Mesodermal cell (in vitro differentiated cells): ENCODE data around the gene SLC6A8.

ENCODE experiments used
- H3K27ac ChIP-seq: 2 replicates; pipeline ENCODE4 v1.7.0; 2013; ENCODE audit warnings: mild to moderate bottlenecking, low read depth, low read length, moderate library complexity; ENCODE audit not compliant: severe bottlenecking
- H3K36me3 ChIP-seq: 2 replicates; pipeline ENCODE4 v1.7.1; 2013; ENCODE audit warnings: mild to moderate bottlenecking, low read length, moderate library complexity; ENCODE audit not compliant: control insufficient read depth, insufficient read depth
- H3K4me1 ChIP-seq: one replicate; pipeline ENCODE4 v1.7.1; 2013; ENCODE audit warnings: mild to moderate bottlenecking, low read length; ENCODE audit not compliant: insufficient read depth, control insufficient read depth, poor library complexity, severe bottlenecking
- H3K4me3 ChIP-seq: 2 replicates; pipeline ENCODE4 v1.7.0; 2013; ENCODE audit warnings: low read length, control low read depth, mild to moderate bottlenecking; ENCODE audit not compliant: insufficient read depth, poor library complexity, severe bottlenecking; ENCODE audit errors: extremely low read depth
- H3K9me3 ChIP-seq: 2 replicates; pipeline ENCODE4 v1.7.1; 2013; ENCODE audit warnings: mild to moderate bottlenecking, low read length, moderate library complexity; ENCODE audit not compliant: control insufficient read depth
- WGBS, 2 experiments: methylation state at CpG; one replicate each; pipeline ENCODE4 v1.1.5; 2013; ENCODE audit warnings: missing lambda C conversion rate in 2 of 2; ENCODE audit not compliant: insufficient coverage in 2 of 2; 5-methylcytosine and 5-hydroxymethylcytosine counted together

The SLC6A8 gene

DNA sequence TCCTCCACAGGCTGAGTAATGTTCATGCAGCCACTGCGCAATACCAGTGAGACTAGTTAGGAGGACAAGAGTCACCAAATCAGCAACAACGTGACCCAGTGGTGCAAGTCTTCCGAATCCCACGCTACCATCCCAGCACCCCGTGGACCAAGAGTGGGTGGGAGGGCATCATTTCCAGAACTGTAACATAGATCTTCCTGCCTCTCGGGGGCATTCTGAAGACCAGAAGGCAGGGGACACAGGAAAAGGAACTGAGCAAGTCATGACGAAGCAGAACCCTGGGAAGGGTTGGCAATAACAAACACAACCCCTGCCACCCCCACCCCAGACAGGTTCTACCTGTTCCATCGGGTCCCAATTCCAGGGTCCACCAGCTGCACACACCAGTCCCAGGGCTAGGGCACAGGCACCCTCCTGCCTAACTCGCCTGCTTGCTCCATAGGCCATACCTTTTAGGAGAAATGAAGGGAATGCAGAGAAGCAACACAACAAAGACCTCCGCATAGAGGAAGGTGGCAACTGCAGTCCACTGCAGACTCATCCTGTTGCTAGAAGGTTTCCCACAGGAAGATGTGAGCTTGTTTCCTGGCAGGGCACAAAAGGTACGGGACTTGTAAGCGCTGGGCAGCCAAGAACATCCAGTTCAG is 35.1 kb downstream of the SLC6A8 start:
- Histone ChIP-seq H3K4me1 (peaks cover 16% of the 10 kb centered on the region), H3K27ac (peak overlapping the region; percentile 73), H3K4me3 (peak overlapping the region; percentile 63), H3K9me3 (no peaks in the 10 kb centered on the region), H3K36me3 (peaks cover 39% of the 10 kb centered on the region)
- 66% methylated on average over 3 of the region's 12 CpGs; no CpG with 5 or more reads in 1 of the 2 experiments for WGBS, 2 experiments

DNA sequence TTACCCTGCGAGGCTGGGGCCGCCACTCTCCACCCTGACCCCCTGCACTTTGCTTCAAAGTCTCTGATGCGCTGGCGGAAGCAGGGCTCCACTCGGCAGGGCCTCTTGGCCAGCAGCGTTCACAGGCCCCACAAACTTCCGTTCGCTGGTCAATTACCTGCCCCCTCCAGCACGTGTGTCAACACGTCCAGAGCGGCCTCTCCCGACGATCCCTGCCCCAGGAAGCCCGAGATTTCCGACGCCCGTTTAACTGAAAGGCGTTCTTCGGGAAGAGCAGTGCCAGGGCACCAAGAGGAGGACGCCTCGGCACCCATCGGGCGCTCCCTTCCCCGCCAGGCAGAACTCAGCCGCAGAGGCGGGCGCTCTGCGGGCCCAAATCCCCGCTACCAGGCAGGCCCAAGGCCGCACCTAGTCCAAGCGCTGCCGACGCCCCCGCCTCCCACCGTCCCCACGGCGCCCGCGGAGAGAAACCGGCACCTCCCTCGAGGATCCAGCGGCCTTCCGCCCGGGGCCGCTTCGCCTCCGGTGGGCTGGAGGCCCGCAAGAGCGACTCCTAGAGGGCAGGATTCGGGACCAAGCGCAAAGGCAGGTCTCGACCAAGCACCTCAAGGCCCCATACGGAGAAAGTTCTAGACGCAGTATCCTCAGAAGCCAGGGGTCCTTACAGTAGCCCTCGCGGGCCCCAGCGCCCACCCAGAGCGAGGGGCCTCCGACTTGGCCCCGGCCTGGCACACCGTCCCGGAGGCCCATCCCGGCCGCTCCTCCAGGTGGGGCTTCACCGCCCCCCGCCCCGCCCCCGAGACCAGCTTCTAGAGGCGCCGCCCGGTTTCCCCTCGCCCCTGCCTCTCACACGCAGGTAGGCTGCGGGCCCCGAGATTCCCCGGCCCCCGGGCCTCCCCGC is 35.9 kb downstream of the SLC6A8 start:
- peak overlapping the region; percentile 73 for H3K27ac ChIP-seq
- H3K9me3 ChIP-seq: no peaks in the 10 kb centered on the region
- H3K4me3 ChIP-seq: peak overlapping the region; percentile 63
- WGBS, 2 experiments: 0% methylated on average over 28 to 31 of the region's 78 CpGs
- peaks cover 21% of the 10 kb centered on the region for H3K4me1 ChIP-seq
- H3K36me3 ChIP-seq: peaks cover 34% of the 10 kb centered on the region

DNA sequence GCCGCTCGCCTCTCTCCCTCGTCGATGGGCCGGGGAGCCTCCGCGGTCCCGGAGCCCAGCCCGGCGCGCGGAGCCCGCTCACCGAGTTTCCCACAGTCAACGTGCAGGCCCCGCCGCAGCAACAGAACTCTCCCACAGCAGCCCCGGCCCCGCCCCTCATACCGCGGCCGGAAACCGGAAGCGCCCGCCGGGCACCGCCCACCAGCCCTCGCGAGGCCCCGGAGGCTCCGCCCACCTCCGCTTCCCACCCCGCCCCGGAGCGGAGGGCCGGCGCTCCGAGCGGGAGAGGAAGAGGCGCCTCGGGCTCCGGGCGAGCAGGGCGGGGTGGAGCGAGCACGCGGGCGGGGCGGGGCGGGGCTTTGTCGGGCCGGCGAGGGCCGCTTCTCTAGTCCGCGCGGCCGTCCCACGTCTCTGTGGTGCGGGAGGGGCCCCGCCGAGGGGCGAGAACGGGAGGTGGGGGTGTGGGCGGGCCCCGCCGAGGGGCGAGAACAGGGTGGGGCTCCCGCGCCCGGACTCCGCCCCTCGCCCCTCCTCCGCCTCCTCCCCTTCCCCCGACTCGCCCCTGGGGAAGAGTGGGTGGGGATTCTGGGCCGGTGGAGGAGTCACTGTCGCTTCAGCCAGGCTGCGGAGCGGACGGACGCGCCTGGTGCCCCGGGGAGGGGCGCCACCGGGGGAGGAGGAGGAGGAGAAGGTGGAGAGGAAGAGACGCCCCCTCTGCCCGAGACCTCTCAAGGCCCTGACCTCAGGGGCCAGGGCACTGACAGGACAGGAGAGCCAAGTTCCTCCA is 36.7 kb downstream of the SLC6A8 start, which contains the start of the genes ABCD1 and BCAP31:
ABCD1 (plus strand) TSS at position 605 of the 787 bp plus-strand sequence. CDS start 411 bp downstream, outside the sequence.
BCAP31 (minus strand) TSS at position 136 of the 787 bp plus-strand sequence. CDS start 1,143 bp downstream, outside the sequence.
- peaks cover 31% of the 10 kb centered on the region for H3K36me3 ChIP-seq
- peak within 1 kb of the TSS; percentile 86 for H3K27ac ChIP-seq
- H3K4me3 ChIP-seq: peak within 1 kb of the TSS; percentile 63
- WGBS, 2 experiments: 0 to 1% methylated on average over 7 to 17 of the region's 88 CpGs
- no peaks in the 10 kb centered on the region for H3K9me3 ChIP-seq
- peaks cover 21% of the 10 kb centered on the region for H3K4me1 ChIP-seq

DNA sequence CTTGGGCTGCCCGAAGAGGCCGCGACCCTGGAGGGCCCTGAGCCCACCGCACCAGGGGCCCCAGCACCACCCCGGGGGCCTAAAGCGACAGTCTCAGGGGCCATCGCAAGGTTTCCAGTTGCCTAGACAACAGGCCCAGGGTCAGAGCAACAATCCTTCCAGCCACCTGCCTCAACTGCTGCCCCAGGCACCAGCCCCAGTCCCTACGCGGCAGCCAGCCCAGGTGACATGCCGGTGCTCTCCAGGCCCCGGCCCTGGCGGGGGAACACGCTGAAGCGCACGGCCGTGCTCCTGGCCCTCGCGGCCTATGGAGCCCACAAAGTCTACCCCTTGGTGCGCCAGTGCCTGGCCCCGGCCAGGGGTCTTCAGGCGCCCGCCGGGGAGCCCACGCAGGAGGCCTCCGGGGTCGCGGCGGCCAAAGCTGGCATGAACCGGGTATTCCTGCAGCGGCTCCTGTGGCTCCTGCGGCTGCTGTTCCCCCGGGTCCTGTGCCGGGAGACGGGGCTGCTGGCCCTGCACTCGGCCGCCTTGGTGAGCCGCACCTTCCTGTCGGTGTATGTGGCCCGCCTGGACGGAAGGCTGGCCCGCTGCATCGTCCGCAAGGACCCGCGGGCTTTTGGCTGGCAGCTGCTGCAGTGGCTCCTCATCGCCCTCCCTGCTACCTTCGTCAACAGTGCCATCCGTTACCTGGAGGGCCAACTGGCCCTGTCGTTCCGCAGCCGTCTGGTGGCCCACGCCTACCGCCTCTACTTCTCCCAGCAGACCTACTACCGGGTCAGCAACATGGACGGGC is 37.5 kb downstream of the SLC6A8 start:
- WGBS, 2 experiments: 79 to 87% methylated on average over 20 to 46 of the region's 55 CpGs
- peaks cover 25% of the 10 kb centered on the region for H3K36me3 ChIP-seq
- peak overlapping the region; percentile 63 for H3K4me3 ChIP-seq
- H3K4me1 ChIP-seq: peaks cover 21% of the 10 kb centered on the region
- no peaks in the 10 kb centered on the region for H3K9me3 ChIP-seq
- H3K27ac ChIP-seq: peak overlapping the region; percentile 86

DNA sequence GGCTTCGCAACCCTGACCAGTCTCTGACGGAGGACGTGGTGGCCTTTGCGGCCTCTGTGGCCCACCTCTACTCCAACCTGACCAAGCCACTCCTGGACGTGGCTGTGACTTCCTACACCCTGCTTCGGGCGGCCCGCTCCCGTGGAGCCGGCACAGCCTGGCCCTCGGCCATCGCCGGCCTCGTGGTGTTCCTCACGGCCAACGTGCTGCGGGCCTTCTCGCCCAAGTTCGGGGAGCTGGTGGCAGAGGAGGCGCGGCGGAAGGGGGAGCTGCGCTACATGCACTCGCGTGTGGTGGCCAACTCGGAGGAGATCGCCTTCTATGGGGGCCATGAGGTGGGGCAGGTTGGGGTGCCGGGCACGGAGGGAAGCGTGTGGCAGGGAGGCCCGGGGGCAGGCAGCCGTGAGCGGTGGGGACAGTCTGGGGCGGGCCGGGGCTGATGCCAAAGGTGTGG is 38.1 kb downstream of the SLC6A8 start:
- Histone ChIP-seq H3K27ac (peak overlapping the region; percentile 86), H3K9me3 (no peaks in the 10 kb centered on the region), H3K36me3 (peaks cover 19% of the 10 kb centered on the region), H3K4me1 (peaks cover 21% of the 10 kb centered on the region), H3K4me3 (no peak overlapping the region)
- WGBS, 2 experiments: 93 to 94% methylated on average over 20 to 29 of the region's 35 CpGs

DNA sequence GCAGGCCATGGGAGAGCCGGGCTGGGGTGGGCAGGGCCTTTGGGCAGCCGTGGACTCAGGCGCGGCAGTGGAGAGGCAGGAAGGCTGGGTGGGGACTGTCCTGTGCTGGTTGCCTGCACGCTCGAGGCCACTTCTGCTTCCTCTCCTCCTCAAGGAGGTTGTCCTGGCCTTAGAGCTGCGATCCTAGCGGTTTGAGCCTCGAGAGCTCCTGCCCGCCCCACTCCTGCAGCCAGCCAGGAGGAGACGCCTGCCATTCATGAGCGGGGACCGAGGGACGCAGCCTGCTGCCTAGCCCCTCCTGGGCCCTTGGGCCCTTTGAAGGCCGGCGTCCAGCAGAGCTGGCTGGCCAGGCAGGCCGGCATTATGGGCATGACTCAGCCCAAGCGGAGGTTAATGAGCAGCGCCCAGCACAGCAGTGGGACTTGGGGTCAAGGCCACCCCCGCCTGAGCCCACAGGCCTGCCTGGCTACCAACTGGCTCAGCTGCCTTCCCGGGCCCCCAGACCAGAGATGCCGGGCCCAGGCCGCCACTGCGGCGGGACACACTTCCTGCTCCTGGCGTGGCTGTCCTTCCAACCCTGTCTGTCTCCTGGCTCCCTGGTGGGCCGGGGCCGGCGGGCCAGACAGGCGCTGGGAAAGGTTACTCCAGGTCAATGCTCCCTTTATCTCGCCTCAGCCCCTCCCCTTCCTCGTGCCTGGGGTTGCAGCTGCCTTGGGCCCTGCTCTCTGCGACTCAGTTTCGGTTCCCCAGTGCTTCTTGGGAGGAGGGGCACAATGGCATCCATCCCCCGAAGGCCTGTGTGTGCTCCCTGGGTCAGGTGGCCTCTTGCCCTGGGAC is 38.8 kb downstream of the SLC6A8 start:
- WGBS, 2 experiments: 21 to 37% methylated on average over 8 to 18 of the region's 35 CpGs
- H3K4me1 ChIP-seq: peaks cover 21% of the 10 kb centered on the region
- peaks cover 23% of the 10 kb centered on the region for H3K36me3 ChIP-seq
- no peak overlapping the region for H3K4me3 ChIP-seq
- peaks cover 4% of the 10 kb centered on the region for H3K9me3 ChIP-seq
- H3K27ac ChIP-seq: peak overlapping the region; percentile 86

DNA sequence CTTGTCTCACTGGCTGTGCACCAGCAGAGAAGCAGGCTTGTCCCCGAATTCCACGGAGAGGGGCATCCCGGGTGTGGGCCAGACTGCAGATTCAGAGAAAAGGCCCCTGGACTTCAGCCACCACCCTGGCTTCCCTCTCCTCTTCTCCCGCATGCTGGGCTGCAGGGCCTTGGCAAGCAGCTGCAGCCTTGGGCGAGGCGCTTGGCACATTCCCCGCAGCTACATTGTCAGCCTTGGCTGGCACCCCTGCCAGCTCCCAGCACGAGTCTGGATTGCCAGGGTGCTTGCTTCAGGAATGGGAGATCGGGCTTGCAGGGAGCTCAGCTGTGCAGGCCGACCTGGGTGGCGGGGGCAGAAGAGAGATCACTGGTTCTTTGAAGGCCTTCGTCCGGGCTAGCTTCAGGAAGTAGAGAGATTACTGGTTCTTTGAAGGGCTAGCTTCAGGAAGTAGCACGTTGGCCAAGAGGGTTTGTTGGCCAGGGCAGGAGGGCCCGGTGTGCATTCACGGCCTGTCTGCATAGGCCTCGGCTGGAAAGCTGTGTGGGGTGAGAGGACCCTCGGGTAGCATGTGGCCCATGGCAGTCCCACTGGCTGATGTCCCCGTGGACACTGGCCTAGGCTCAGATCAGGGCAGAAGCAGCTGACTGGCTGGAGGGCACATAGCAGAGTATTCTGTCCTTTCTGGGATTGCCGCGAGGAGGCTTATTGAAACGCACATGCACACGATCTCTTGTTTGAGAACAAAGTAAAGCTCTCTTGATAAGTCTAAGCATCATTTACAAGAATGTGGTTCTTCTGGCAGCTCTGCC is 39.6 kb downstream of the SLC6A8 start:
- peaks cover 18% of the 10 kb centered on the region for H3K36me3 ChIP-seq
- H3K4me3 ChIP-seq: no peak overlapping the region
- H3K4me1 ChIP-seq: peaks cover 21% of the 10 kb centered on the region
- H3K9me3 ChIP-seq: peaks cover 11% of the 10 kb centered on the region
- peak overlapping the region; percentile 86 for H3K27ac ChIP-seq
- 67 to 70% methylated on average over 1 to 8 of the region's 23 CpGs for WGBS, 2 experiments

DNA sequence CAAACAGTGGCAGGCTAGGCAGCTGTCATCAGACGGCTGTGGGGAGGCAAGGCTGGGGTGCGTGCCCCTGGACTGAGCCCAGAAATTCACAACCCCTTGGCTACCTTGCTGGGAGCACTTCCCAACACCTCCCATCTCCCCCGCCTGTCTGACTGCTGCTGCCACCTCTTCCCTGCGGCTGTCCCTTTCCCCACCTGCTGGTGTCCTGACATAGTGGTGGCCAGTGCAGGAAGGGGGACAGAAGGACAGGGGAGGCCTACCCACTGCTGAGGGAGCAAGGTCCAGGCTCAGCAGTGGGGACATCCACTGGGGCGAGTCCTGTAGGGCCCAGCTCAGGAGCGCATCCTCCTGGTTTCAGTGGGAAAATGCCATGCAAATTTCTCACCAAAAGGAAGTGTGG is 40.4 kb downstream of the SLC6A8 start:
- H3K4me3 ChIP-seq: no peak overlapping the region
- no peak overlapping the region for H3K27ac ChIP-seq
- H3K36me3 ChIP-seq: peaks cover 12% of the 10 kb centered on the region
- peaks cover 21% of the 10 kb centered on the region for H3K4me1 ChIP-seq
- peaks cover 11% of the 10 kb centered on the region for H3K9me3 ChIP-seq
- 100% methylated on average over 2 of the region's 6 CpGs; no CpG with 5 or more reads in 1 of the 2 experiments for WGBS, 2 experiments
